ENCODE data around the gene PRKAA1. TPM values are rescaled to one million over a fixed set of nuclear protein-coding genes. Genes with fewer than 3 reads are reported as not detected.
"Not testable (repeated sequence)": the region's sequence is repeated elsewhere in the genome, so short reads cannot be mapped to it uniquely, and the experiment has no call there.

The PRKAA1 gene
- total RNA-seq, 1 donor from 2014 or later, result 39.2 TPM

DNA sequence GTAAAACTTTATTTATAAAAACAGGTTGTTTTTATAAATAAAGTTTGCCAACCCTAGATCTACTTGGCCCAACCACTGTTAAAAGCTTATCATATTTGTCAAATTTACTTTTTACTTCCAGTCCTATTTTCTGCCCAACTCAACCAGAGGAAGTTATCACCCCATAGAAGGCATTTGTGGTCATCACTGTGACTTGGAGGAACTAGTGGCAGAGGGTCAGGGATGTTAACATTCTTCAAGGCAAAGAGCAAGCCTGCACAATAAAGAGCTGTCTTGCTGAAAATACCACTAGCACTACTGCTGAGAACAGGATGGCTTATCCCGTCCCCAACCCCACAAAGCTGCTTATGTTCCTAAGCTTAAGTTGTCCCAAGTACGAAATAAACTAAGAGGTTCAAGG, 64.7 kb downstream of the PRKAA1 start:
- Mint-ChIP-seq H3K27me3 (ENCODE audit: low read depth) (no peaks in the 10 kb centered on the region), H3K9me3 (no peaks in the 10 kb centered on the region), H3K4me3 (no peak overlapping the region), H3K4me1 (peaks cover 19% of the 10 kb centered on the region), H3K36me3 (ENCODE audit: low read depth) (peaks cover 7% of the 10 kb centered on the region), H3K27ac (ENCODE audit: unreplicated experiment) (no peak overlapping the region)
- no peak for DNase-seq (ENCODE audit: low read depth, low spot score)
- TF ChIP-seq, protein P1, sequence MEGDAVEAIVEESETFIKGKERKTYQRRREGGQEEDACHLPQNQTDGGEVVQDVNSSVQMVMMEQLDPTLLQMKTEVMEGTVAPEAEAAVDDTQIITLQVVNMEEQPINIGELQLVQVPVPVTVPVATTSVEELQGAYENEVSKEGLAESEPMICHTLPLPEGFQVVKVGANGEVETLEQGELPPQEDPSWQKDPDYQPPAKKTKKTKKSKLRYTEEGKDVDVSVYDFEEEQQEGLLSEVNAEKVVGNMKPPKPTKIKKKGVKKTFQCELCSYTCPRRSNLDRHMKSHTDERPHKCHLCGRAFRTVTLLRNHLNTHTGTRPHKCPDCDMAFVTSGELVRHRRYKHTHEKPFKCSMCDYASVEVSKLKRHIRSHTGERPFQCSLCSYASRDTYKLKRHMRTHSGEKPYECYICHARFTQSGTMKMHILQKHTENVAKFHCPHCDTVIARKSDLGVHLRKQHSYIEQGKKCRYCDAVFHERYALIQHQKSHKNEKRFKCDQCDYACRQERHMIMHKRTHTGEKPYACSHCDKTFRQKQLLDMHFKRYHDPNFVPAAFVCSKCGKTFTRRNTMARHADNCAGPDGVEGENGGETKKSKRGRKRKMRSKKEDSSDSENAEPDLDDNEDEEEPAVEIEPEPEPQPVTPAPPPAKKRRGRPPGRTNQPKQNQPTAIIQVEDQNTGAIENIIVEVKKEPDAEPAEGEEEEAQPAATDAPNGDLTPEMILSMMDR (conservative IDR thresholded peaks at IDR 0.05), result no peak

DNA sequence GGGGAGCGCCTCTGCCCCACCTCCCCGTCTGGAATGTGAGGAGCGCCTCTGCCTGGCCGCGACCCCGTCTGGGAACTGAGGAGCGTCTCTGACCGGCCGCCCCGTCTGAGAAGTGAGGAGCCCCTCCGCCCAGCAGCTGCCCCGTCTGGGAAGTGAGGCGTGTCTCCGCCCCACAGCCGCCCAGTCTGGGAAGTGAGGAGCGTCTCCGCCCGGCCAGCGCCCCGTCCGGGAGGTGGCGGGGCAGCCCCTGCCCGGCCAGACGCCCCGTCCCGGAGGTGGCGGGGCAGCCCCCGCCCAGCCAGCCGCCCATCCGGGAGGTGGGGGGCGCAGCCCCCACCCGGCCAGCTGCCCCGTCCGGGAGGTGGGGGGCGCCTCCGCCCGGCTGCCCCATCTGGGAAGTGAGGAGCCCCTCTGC, 75.7 kb downstream of the PRKAA1 start:
- peaks cover 46% of the 10 kb centered on the region for H3K36me3 Mint-ChIP-seq (ENCODE audit: low read depth)

DNA sequence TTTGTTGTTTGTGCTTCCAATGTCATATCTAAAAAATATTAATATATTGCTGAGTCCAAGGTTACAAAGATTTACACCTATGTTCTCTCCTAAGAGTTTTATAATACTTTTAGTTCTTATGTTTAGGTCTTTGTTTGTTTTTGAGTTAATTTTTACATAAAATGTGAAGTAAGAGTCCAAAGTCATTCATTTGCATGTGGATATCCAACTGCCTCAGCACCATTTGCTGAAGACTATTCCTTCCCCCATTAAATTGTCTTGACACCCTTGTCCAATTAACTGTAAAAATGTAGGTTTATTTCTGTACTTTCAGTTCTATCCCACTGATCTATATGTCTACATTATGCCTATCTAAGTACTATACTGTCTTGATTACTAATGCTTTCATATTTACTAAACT, 78.1 kb downstream of the PRKAA1 start:
- Mint-ChIP-seq H3K27me3 (ENCODE audit: low read depth) (no peaks in the 10 kb centered on the region), H3K4me3 (no peak overlapping the region), H3K9me3 (peaks cover 7% of the 10 kb centered on the region), H3K27ac (ENCODE audit: unreplicated experiment) (no peak overlapping the region), H3K36me3 (ENCODE audit: low read depth) (peaks cover 42% of the 10 kb centered on the region), H3K4me1 (no peaks in the 10 kb centered on the region)
- DNase-seq (ENCODE audit: low read depth, low spot score), result no peak
- TF ChIP-seq, protein P1 (conservative IDR thresholded peaks at IDR 0.05), result no peak

More for the DNA sequence above, 75.7 kb downstream of the PRKAA1 start:
- not testable (repeated sequence) for H3K4me3 Mint-ChIP-seq; H3K27ac Mint-ChIP-seq (ENCODE audit: unreplicated experiment); DNase-seq (ENCODE audit: low read depth, low spot score); H3K4me1 Mint-ChIP-seq; H3K27me3 Mint-ChIP-seq (ENCODE audit: low read depth); H3K9me3 Mint-ChIP-seq

DNA sequence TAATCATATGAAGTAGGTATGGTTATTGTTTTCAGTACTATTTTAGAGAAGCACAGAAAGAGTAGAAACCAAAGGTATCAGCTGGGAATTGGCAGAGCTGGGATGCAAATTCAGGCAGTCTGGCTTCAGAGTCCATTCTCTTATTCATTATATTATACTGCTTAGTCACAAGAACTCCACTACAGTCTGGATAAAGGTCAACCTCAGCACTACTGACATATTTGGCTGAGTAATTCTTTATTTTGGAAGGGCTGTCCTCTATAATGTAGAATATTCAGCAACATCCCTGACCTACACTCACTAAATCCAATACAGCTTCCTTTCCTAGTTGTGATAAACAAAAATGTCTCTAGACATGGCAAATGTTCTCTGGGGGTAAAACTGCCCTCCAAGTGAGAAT, 80.9 kb downstream of the PRKAA1 start:
- DNase-seq (ENCODE audit: low read depth, low spot score), result no peak
- H3K4me1 Mint-ChIP-seq, result no peaks in the 10 kb centered on the region
- TF ChIP-seq, protein P1 (conservative IDR thresholded peaks at IDR 0.05), result no peak
- H3K27ac Mint-ChIP-seq (ENCODE audit: unreplicated experiment), result no peak overlapping the region
- peaks cover 36% of the 10 kb centered on the region for H3K36me3 Mint-ChIP-seq (ENCODE audit: low read depth)
- H3K9me3 Mint-ChIP-seq, result peaks cover 7% of the 10 kb centered on the region
- no peak overlapping the region for H3K4me3 Mint-ChIP-seq
- no peaks in the 10 kb centered on the region for H3K27me3 Mint-ChIP-seq (ENCODE audit: low read depth)

DNA sequence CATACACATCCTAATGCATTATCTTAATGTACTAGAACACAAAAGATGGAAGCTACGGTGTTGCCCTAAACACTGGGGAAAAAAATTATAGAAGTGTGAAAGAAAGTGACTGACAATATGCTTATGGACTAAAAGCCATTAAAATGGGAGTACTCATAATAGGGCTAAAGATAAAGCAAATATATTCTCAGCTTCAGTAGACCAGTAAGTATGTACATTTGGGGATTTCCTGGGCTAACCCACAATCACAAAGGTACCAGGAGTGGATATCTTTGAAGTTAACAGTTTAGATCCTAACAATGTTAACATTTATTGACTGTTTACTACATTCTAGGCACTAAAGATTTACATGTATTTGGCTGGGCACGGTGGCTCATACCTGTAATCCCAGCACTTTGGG, 81.6 kb downstream of the PRKAA1 start:
- peaks cover 36% of the 10 kb centered on the region for H3K36me3 Mint-ChIP-seq (ENCODE audit: low read depth)
- no peak overlapping the region for H3K27ac Mint-ChIP-seq (ENCODE audit: unreplicated experiment)
- TF ChIP-seq, protein P1 (conservative IDR thresholded peaks at IDR 0.05), result no peak
- H3K4me3 Mint-ChIP-seq, result no peak overlapping the region
- peaks cover 7% of the 10 kb centered on the region for H3K9me3 Mint-ChIP-seq
- DNase-seq (ENCODE audit: low read depth, low spot score), result no peak
- no peaks in the 10 kb centered on the region for H3K4me1 Mint-ChIP-seq
- no peaks in the 10 kb centered on the region for H3K27me3 Mint-ChIP-seq (ENCODE audit: low read depth)

DNA sequence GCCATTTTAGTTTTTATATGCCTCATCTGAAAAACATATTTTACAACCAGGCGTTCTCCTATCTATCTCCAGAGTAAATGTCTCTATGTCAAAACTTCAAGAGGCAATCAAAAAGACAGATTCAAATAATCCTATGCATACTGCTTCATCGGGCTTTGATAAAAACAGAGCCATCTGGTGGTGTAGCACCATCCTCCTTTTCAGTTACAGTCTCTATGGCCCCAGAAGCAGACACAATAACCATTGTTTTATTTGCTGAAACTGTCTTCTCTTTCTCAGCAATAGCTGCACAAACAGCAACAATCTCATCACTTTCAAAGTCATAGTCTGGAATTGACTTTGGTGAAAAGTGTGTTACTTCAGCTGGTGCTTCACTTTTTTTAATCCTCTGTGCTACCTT, 82.2 kb downstream of the PRKAA1 start:
- no peak overlapping the region for H3K4me3 Mint-ChIP-seq
- no peak for DNase-seq (ENCODE audit: low read depth, low spot score)
- TF ChIP-seq, protein P1 (conservative IDR thresholded peaks at IDR 0.05), result no peak
- H3K27ac Mint-ChIP-seq (ENCODE audit: unreplicated experiment), result no peak overlapping the region
- no peaks in the 10 kb centered on the region for H3K27me3 Mint-ChIP-seq (ENCODE audit: low read depth)
- no peaks in the 10 kb centered on the region for H3K4me1 Mint-ChIP-seq
- peaks cover 30% of the 10 kb centered on the region for H3K36me3 Mint-ChIP-seq (ENCODE audit: low read depth)
- H3K9me3 Mint-ChIP-seq, result peaks cover under 1% of the 10 kb centered on the region

All from neural crest cell (in vitro differentiated cells).